Limb (tissue), 2 donors: ENCODE measurements around the gene FBXL17.

Source experiments
- DNase-seq, 2 donors: peaks; one replicate each; pipeline ENCODE4 v3.0.0-alpha.2; 2016; ENCODE audit errors: extremely low spot score in 2 of 2

FBXL17 gene

GRCh38 chr5:108249785-108250426 is 132.0 kb downstream of the FBXL17 start:
- no peak for DNase-seq

- no peak for DNase-seq
These were observed 132.7 kb downstream of the FBXL17 start for GRCh38 chr5:108249095-108249784.

GRCh38 chr5:108238936-108239887 is 142.7 kb downstream of the FBXL17 start:
- DNase-seq: no peak

GRCh38 chr5:108238461-108238860 is 143.4 kb downstream of the FBXL17 start:
- no peak for DNase-seq

- DNase-seq: no peak
These were observed 148.2 kb downstream of the FBXL17 start for GRCh38 chr5:108233617-108234155.

- no peak for DNase-seq
These were observed 149.1 kb downstream of the FBXL17 start for GRCh38 chr5:108232805-108233204.

- no peak for DNase-seq
These were observed 159.9 kb downstream of the FBXL17 start for GRCh38 chr5:108222011-108222410.

GRCh38 chr5:108220834-108221233 is 161.1 kb downstream of the FBXL17 start:
- no peak for DNase-seq

GRCh38 chr5:108216890-108217289 is 165.0 kb downstream of the FBXL17 start:
- no peak for DNase-seq

- no peak for DNase-seq
These were observed 167.0 kb downstream of the FBXL17 start for GRCh38 chr5:108214857-108215256.

GRCh38 chr5:108212775-108213346 is 169.0 kb downstream of the FBXL17 start:
- DNase-seq: no peak

- no peak for DNase-seq
These were observed 175.2 kb downstream of the FBXL17 start for GRCh38 chr5:108206707-108207106.

- DNase-seq: no peak
These were observed 180.2 kb downstream of the FBXL17 start for GRCh38 chr5:108201721-108202120.

- DNase-seq: no peak
These were observed 185.6 kb downstream of the FBXL17 start for GRCh38 chr5:108196276-108196675.

- DNase-seq: no peak
These were observed 188.7 kb downstream of the FBXL17 start for GRCh38 chr5:108193021-108193795.

- no peak for DNase-seq
These were observed 197.0 kb downstream of the FBXL17 start for GRCh38 chr5:108184940-108185339.

- no peak for DNase-seq
These were observed 199.9 kb downstream of the FBXL17 start for GRCh38 chr5:108181975-108182374.

GRCh38 chr5:108174286-108174685 is 207.6 kb downstream of the FBXL17 start:
- DNase-seq: no peak

GRCh38 chr5:108171759-108172158 is 210.1 kb downstream of the FBXL17 start:
- DNase-seq: no peak

GRCh38 chr5:108168915-108169314 is 213.0 kb downstream of the FBXL17 start:
- peak in 1 of 2 donors; percentile 54 for DNase-seq

GRCh38 chr5:108167174-108167573 is 214.7 kb downstream of the FBXL17 start:
- DNase-seq: no peak
